ENCODE data around the gene CLDN15. TPM values are rescaled to one million over a fixed set of nuclear protein-coding genes. Genes with fewer than 3 reads are reported as not detected.

Gene CLDN15
- total RNA-seq, 1 experiment from 2014 or later, result 9.7 TPM

- Histone ChIP-seq H2BK120ac (ENCODE audit: low read depth, low read length, poor library complexity, severe bottlenecking) (no peak overlapping the region), H3K27me3 (ENCODE audit: insufficient read depth, low read length) (no peaks in the 10 kb centered on the region), H4K20me1 (ENCODE audit: control insufficient read depth, insufficient read depth, insufficient read length) (peaks cover 4% of the 10 kb centered on the region), H3K27ac (ENCODE audit: insufficient read length, low read depth, low read length) (no peak overlapping the region), H2BK20ac (ENCODE audit: low read depth, low read length, poor library complexity, severe bottlenecking) (no peak overlapping the region), H3K79me2 (ENCODE audit: insufficient read depth, low read length) (no peaks in the 10 kb centered on the region), H3K9me3 (ENCODE audit: control insufficient read depth, low read depth, low read length) (no peaks in the 10 kb centered on the region), H3K79me1 (ENCODE audit: insufficient read depth, low read depth, low read length, poor library complexity, severe bottlenecking) (no peaks in the 10 kb centered on the region), H3K4ac (ENCODE audit: low read depth, low read length) (no peak overlapping the region), H4K91ac (ENCODE audit: insufficient read length, low read depth, low read length) (no peak overlapping the region), H3K9ac (ENCODE audit: extremely low read depth, insufficient read length, low read length) (no peak overlapping the region), H3K56ac (ENCODE audit: insufficient read length, low read depth, low read length) (no peak overlapping the region), H4K5ac (ENCODE audit: insufficient read length, low read depth, low read length) (no peak overlapping the region), H2BK15ac (ENCODE audit: low read depth, low read length) (no peak overlapping the region), H3K23me2 (ENCODE audit: insufficient read length, low read depth, low read length, poor library complexity, severe bottlenecking) (peaks cover 8% of the 10 kb centered on the region), H3K4me2 (ENCODE audit: insufficient read depth, insufficient read length, low read length) (no peak overlapping the region), H3K14ac (ENCODE audit: insufficient read depth, low read length) (no peak overlapping the region), H2AFZ (ENCODE audit: low read length) (no peak overlapping the region), H2BK5ac (ENCODE audit: insufficient read length, low read length) (no peak overlapping the region), H3K18ac (ENCODE audit: insufficient read length, low read depth, low read length) (no peak overlapping the region), H3K4me1 (ENCODE audit: insufficient read depth, low read length) (no peaks in the 10 kb centered on the region), H4K8ac (replicated peaks; ENCODE audit: insufficient read length, low read depth, low read length) (no peak overlapping the region), H2BK12ac (ENCODE audit: insufficient read length, low read depth, low read length) (no peak overlapping the region), H3T11ph (ENCODE audit: low read length) (no peak overlapping the region), H3K23ac (ENCODE audit: insufficient read length, low read depth, low read length) (no peak overlapping the region), H2AK5ac (ENCODE audit: insufficient read length, low read length) (no peak overlapping the region)
- Mint-ChIP-seq H3K9me3 (no peaks in the 10 kb centered on the region), H3K36me3 (ENCODE audit: insufficient read depth in 1 of 3, low read depth in 3 of 3) (peaks cover 7 to 35% (median 9%) of the 10 kb centered on the region in 3 experiments; a peak in 5 of 7 replicates), H3K4me3 (no peak overlapping the region), H3K4me1 (peaks cover 19 to 34% of the 10 kb centered on the region in 2 experiments), H3K27ac (0 out of 7 replicates have a peak overlapping the region, but pooled peaks of 1 of the 3 experiments have one; percentile 42), H3K27me3 (ENCODE audit: low read depth) (no peaks in the 10 kb centered on the region; the same call in 1 of the 2 replicates)
- WGBS (ENCODE audit: extremely low coverage, insufficient read length, low lambda C conversion rate), result no CpG with 5 or more reads among the region's 12 CpGs
- DNase-seq, result no peak
- no peak for TF ChIP-seq CTCF (conservative IDR thresholded peaks at IDR 0.05)
Observed at GRCh38 chr7:101241015-101241363, 3.4 kb upstream of the CLDN15 start.

Data from H9 (cell line).